Measurements from ENCODE around the gene MBOAT7. TPM values are rescaled to one million over a fixed set of nuclear protein-coding genes. Genes with fewer than 3 reads are reported as not detected.
"Not testable (repeated sequence)": the region's sequence is repeated elsewhere in the genome, so short reads cannot be mapped to it uniquely, and the experiment has no call there.

Gene MBOAT7
- total RNA-seq, 2 experiments from 2014 or later: 74.9 to 96.1 TPM

GRCh38 chr19:54201172-54201701 is 11.9 kb upstream of the MBOAT7 start:
- no peaks in the 10 kb centered on the region for H3K9me3 Mint-ChIP-seq (ENCODE audit: low read depth)
- peaks cover 48% of the 10 kb centered on the region for H3K4me1 Mint-ChIP-seq
- ChIA-PET POLR2A (interaction anchor here (0.6 to 3.8 kb wide), 4 partner anchors 10 to 64 kb away, joined by 5 to 75 read pairs (median 10); partner anchors contain the start of genes CNOT3, MBOAT7 and TSEN34), CTCF (interaction anchor here (1.3 kb wide), 1 partner anchor 12 kb away, joined by 3 read pairs; the partner anchor contains the start of gene MBOAT7)
- peak; percentile 19 for DNase-seq
- H3K36me3 Mint-ChIP-seq (ENCODE audit: low read depth): peaks cover 56% of the 10 kb centered on the region
- no peak for ATAC-seq
- H3K4me3 Mint-ChIP-seq: peak overlapping the region; percentile 97
- peak overlapping the region; percentile 100 for H3K27ac Mint-ChIP-seq
- intact Hi-C loops (cut with DNase I, micrococcal nuclease): loop anchor here (1.0 to 5.0 kb wide), 7 partner anchors 9 to 1056 kb away; partner anchors contain the start of genes CNOT3 (in 1 of the 2), LENG1 (in 1 of the 2), LENG8 (in 1 of the 2) and NDUFA3 (in 1 of the 2)
- no peaks in the 10 kb centered on the region for H3K27me3 Mint-ChIP-seq

GRCh38 chr19:54199401-54199800 is 10.0 kb upstream of the MBOAT7 start:
- peak overlapping the region; percentile 83 for H3K27ac Mint-ChIP-seq
- no peaks in the 10 kb centered on the region for H3K9me3 Mint-ChIP-seq (ENCODE audit: low read depth)
- peak overlapping the region; percentile 97 for H3K4me3 Mint-ChIP-seq
- CTCF ChIA-PET: interaction anchor here (0.6 to 1.4 kb wide), 3 partner anchors 9 to 1204 kb away, joined by 3 to 4 read pairs (median 4); partner anchors contain the start of gene TSEN34
- DNase-seq (no peak), ATAC-seq (no peak)
- no peaks in the 10 kb centered on the region for H3K27me3 Mint-ChIP-seq
- POLR2A ChIA-PET: interaction anchor here (0.5 to 2.3 kb wide), 4 partner anchors 9 to 175 kb away, joined by 3 to 8 read pairs (median 3); partner anchors contain the start of gene MBOAT7
- peaks cover 29% of the 10 kb centered on the region for H3K4me1 Mint-ChIP-seq
- H3K36me3 Mint-ChIP-seq (ENCODE audit: low read depth): peaks cover 46% of the 10 kb centered on the region
- intact Hi-C loops (cut with DNase I, micrococcal nuclease): loop anchor here in 1 of 2 experiments (10.0 kb wide), 1 partner anchor 1095 kb away; the partner anchor contains the start of gene ZNF160

GRCh38 chr19:54197121-54197520 is 7.7 kb upstream of the MBOAT7 start:
- Mint-ChIP-seq H3K27me3 (no peaks in the 10 kb centered on the region), H3K27ac (no peak overlapping the region), H3K9me3 (ENCODE audit: low read depth) (no peaks in the 10 kb centered on the region), H3K4me3 (no peak overlapping the region), H3K4me1 (peaks cover 16% of the 10 kb centered on the region), H3K36me3 (ENCODE audit: low read depth) (peaks cover 36% of the 10 kb centered on the region)
- POLR2A ChIA-PET: no interaction called here
- CTCF ChIA-PET: no interaction called here
- ATAC-seq: no peak
- no peak for DNase-seq
- intact Hi-C loops (cut with DNase I, micrococcal nuclease): loop anchor here in 1 of 2 experiments (10.0 kb wide), 1 partner anchor 1092 kb away; the partner anchor contains the start of gene ZNF160

- Mint-ChIP-seq H3K4me1 (peaks cover 22% of the 10 kb centered on the region), H3K9me3 (ENCODE audit: low read depth) (no peaks in the 10 kb centered on the region), H3K27ac (no peak overlapping the region), H3K4me3 (no peak overlapping the region), H3K36me3 (ENCODE audit: low read depth) (peaks cover 31% of the 10 kb centered on the region), H3K27me3 (no peaks in the 10 kb centered on the region)
- DNase-seq: no peak
- intact Hi-C loops (cut with DNase I, micrococcal nuclease): loop anchor here in 1 of 2 experiments (10.0 kb wide), 1 partner anchor 1092 kb away; the partner anchor contains the start of gene ZNF160
- CTCF ChIA-PET: no interaction called here
- no peak for ATAC-seq
- POLR2A ChIA-PET: no interaction called here
These were observed 7.2 kb upstream of the MBOAT7 start for GRCh38 chr19:54196536-54196935.

- Mint-ChIP-seq H3K4me1 (peaks cover 19% of the 10 kb centered on the region), H3K36me3 (ENCODE audit: low read depth) (peaks cover 21% of the 10 kb centered on the region)
- intact Hi-C loops (cut with DNase I, micrococcal nuclease): loop anchor here (5.0 to 10.0 kb wide), 2 partner anchors 327 to 1090 kb away; partner anchors contain the start of genes MYADM (in 1 of the 2) and ZNF160 (in 1 of the 2)
- not testable (repeated sequence) for H3K27ac Mint-ChIP-seq; DNase-seq; H3K9me3 Mint-ChIP-seq (ENCODE audit: low read depth); H3K27me3 Mint-ChIP-seq; ATAC-seq; H3K4me3 Mint-ChIP-seq
- CTCF ChIA-PET: interaction anchor here (1.0 to 1.1 kb wide), 2 partner anchors 11 to 26 kb away, joined by 3 read pairs; no protein-coding TSS in a partner anchor
- POLR2A ChIA-PET: interaction anchor here (1.9 kb wide), 1 partner anchor 13 kb away, joined by 4 read pairs; no protein-coding TSS in a partner anchor
These were observed 5.1 kb upstream of the MBOAT7 start for GRCh38 chr19:54194463-54194862.

- ChIA-PET POLR2A (interaction anchor here (1.9 kb wide), 1 partner anchor 15 kb away, joined by 4 read pairs; no protein-coding TSS in a partner anchor), CTCF (no interaction called here)
- Mint-ChIP-seq H3K9me3 (ENCODE audit: low read depth) (no peaks in the 10 kb centered on the region), H3K4me3 (peak overlapping the region; percentile 76), H3K27me3 (no peaks in the 10 kb centered on the region), H3K4me1 (peaks cover 20% of the 10 kb centered on the region), H3K36me3 (ENCODE audit: low read depth) (peaks cover 22% of the 10 kb centered on the region), H3K27ac (peak overlapping the region; percentile 31)
- intact Hi-C loops (cut with DNase I, micrococcal nuclease): loop anchor here (5.0 to 10.0 kb wide), 2 partner anchors 326 to 1088 kb away; partner anchors contain the start of genes MYADM (in 1 of the 2) and ZNF160 (in 1 of the 2)
- DNase-seq (no peak), ATAC-seq (no peak)
These were observed 3.6 kb upstream of the MBOAT7 start for GRCh38 chr19:54193011-54193410.

- no peaks in the 10 kb centered on the region for H3K9me3 Mint-ChIP-seq (ENCODE audit: low read depth)
- DNase-seq: no peak
- peaks cover 30% of the 10 kb centered on the region for H3K36me3 Mint-ChIP-seq (ENCODE audit: low read depth)
- H3K4me3 Mint-ChIP-seq: peak overlapping the region; percentile 76
- no peak for ATAC-seq
- intact Hi-C loops (cut with DNase I, micrococcal nuclease): loop anchor here (1.0 to 10.0 kb wide), 7 partner anchors 8 to 1463 kb away; partner anchors contain the start of genes MYADM (in 1 of the 2), RPL28 (in 1 of the 2), RPS9 (in 1 of the 2) and TMEM238 (in 1 of the 2)
- H3K4me1 Mint-ChIP-seq: peaks cover 31% of the 10 kb centered on the region
- POLR2A ChIA-PET: interaction anchor here (3.0 to 4.2 kb wide), 3 partner anchors 10 to 54 kb away, joined by 32 to 75 read pairs (median 35); partner anchors contain the start of genes CNOT3 and RPS9
- H3K27ac Mint-ChIP-seq: peak overlapping the region; percentile 83
- no peaks in the 10 kb centered on the region for H3K27me3 Mint-ChIP-seq
- CTCF ChIA-PET: interaction anchor here (0.6 to 1.5 kb wide), 3 partner anchors 33 to 1142 kb away, joined by 3 to 9 read pairs (median 4); partner anchors contain the start of gene LENG1
These were observed 2.6 kb upstream of the MBOAT7 start for GRCh38 chr19:54191811-54192453.

GRCh38 chr19:54191011-54191810 is 1.8 kb upstream of the MBOAT7 start, which contains the start of gene TSEN34:
Gene TSEN34 (plus strand): TSS chr19:54191308. CDS start chr19:54191365, 57 bp downstream.
- intact Hi-C loops (cut with DNase I, micrococcal nuclease): loop anchor here (1.0 to 10.0 kb wide), 7 partner anchors 9 to 1464 kb away; partner anchors contain the start of genes MYADM (in 1 of the 2), RPL28 (in 1 of the 2), RPS9 (in 1 of the 2) and TMEM238 (in 1 of the 2)
- peaks cover 33% of the 10 kb centered on the region for H3K36me3 Mint-ChIP-seq (ENCODE audit: low read depth)
- H3K4me1 Mint-ChIP-seq: peaks cover 34% of the 10 kb centered on the region

GRCh38 chr19:54190503-54191010 is 1.2 kb upstream of the MBOAT7 start:
- no peaks in the 10 kb centered on the region for H3K27me3 Mint-ChIP-seq
- peaks cover 35% of the 10 kb centered on the region for H3K36me3 Mint-ChIP-seq (ENCODE audit: low read depth)
- H3K27ac Mint-ChIP-seq: peak overlapping the region; percentile 96
- CTCF ChIA-PET: interaction anchor here (0.5 to 2.1 kb wide), 3 partner anchors 9 to 37 kb away, joined by 3 to 5 read pairs (median 4); no protein-coding TSS in a partner anchor
- H3K9me3 Mint-ChIP-seq (ENCODE audit: low read depth): no peaks in the 10 kb centered on the region
- DNase-seq: peak; percentile 100
- intact Hi-C loops (cut with DNase I, micrococcal nuclease): loop anchor here (1.0 to 10.0 kb wide), 17 partner anchors 10 to 1464 kb away; partner anchors contain the start of genes PRPF31 (in 2 of the 2), RPS9 (in 2 of the 2), TFPT (in 2 of the 2) and CNOT3 (in 1 of the 2)
- ATAC-seq: peak; percentile 65
- peak overlapping the region; percentile 76 for H3K4me3 Mint-ChIP-seq
- peaks cover 34% of the 10 kb centered on the region for H3K4me1 Mint-ChIP-seq
- POLR2A ChIA-PET: interaction anchor here (0.7 to 4.2 kb wide), 8 partner anchors 9 to 76 kb away, joined by 3 to 75 read pairs (median 9); partner anchors contain the start of genes CNOT3, PRPF31, RPS9 and TFPT

More at GRCh38 chr19:54191011-54191810, 1.8 kb upstream of the MBOAT7 start, which contains the start of gene TSEN34:
- Mint-ChIP-seq H3K4me3 (peak within 1 kb of the TSS; percentile 76), H3K9me3 (ENCODE audit: low read depth) (no peaks in the 10 kb centered on the region), H3K27ac (peak within 1 kb of the TSS; percentile 96), H3K27me3 (no peaks in the 10 kb centered on the region)
- ChIA-PET CTCF (interaction anchor here (0.5 to 1.5 kb wide), 5 partner anchors 9 to 1143 kb away, joined by 3 to 9 read pairs (median 4); partner anchors contain the start of gene LENG1), POLR2A (interaction anchor here (0.7 to 4.2 kb wide), 6 partner anchors 9 to 53 kb away, joined by 3 to 75 read pairs (median 18); partner anchors contain the start of genes CNOT3 and RPS9)
- peak; percentile 92 for DNase-seq
- peak; percentile 16 for ATAC-seq
